Measurements from ENCODE around the gene SUSD4. TPM values are rescaled to one million over a fixed set of nuclear protein-coding genes. Genes with fewer than 3 reads are reported as not detected.

Gene SUSD4
- total and polyA plus RNA-seq, 2 donors (not counting 3 experiments of a cell fraction or from before 2014, with no cell fraction given): not detected

GRCh38 chr1:223258751-223259198 lies 105.2 kb downstream of the SUSD4 start:
- FAIRE-seq (no peak), DNase-seq (ENCODE audit: low read depth, low spot score) (no peak)
- dilution Hi-C loops (cut with MboI; ENCODE audit: extremely low pct_ligation_motif_present, low sequenced_read_pairs) (no loop called here), intact Hi-C loops (cut with micrococcal nuclease) (no loop called here)
- Histone ChIP-seq H3K79me2 (ENCODE audit: control insufficient read depth, insufficient read depth, low read length) (no peaks in the 10 kb centered on the region), H2AFZ (ENCODE audit: low read depth, low read length) (no peak overlapping the region), H3K4me3 (replicated peaks in 1 of 3; ENCODE audit: insufficient read depth in 1 of 3, low read depth in 1 of 3, low read length in 3 of 3) (no peak overlapping the region), H3K4me1 (ENCODE audit: control insufficient read depth, extremely low read depth, insufficient read depth, low read length) (no peaks in the 10 kb centered on the region), H3K27me3 (ENCODE audit: control insufficient read depth in 2 of 2, insufficient read depth in 2 of 2, low read length in 2 of 2) (peaks cover 2 to 3% of the 10 kb centered on the region in 2 experiments), H3K27ac (ENCODE audit: insufficient read depth, low read depth, low read length) (no peak overlapping the region), H3K36me3 (ENCODE audit: control insufficient read depth in 2 of 2, extremely low read depth in 1 of 2, insufficient read depth in 2 of 2, low read length in 2 of 2) (no peaks in the 10 kb centered on the region), H3K4me2 (ENCODE audit: insufficient read depth, low read length) (no peak overlapping the region), H4K20me1 (replicated peaks; ENCODE audit: control insufficient read depth, extremely low read depth, insufficient read depth, low read length) (no peaks in the 10 kb centered on the region), H3K9me3 (replicated peaks; ENCODE audit: control insufficient read depth, insufficient read depth, low read length) (no peaks in the 10 kb centered on the region), H3K9ac (replicated peaks; ENCODE audit: extremely low read depth, insufficient read depth, low read length) (no peak overlapping the region), H3K9me1 (replicated peaks; ENCODE audit: control insufficient read depth, extremely low read depth, insufficient read depth, low read length) (no peaks in the 10 kb centered on the region)
- CTCF ChIA-PET: no interaction called here
- POLR2A ChIA-PET: no interaction called here
- TF ChIP-seq FOS (IDR thresholded peaks at IDR 0.05; ENCODE audit: borderline replicate concordance, insufficient read depth, low read length) (no peak), POLR2A (IDR thresholded peaks at IDR 0.05; ENCODE audit: low read depth, low read length) (no peak), POLR2AphosphoS5 (IDR thresholded peaks at IDR 0.05; ENCODE audit: insufficient read depth, low read depth, low read length) (no peak), GATA2 (IDR thresholded peaks at IDR 0.05; ENCODE audit: insufficient read depth, insufficient read length, low read depth, low read length) (no peak), MYC (IDR thresholded peaks at IDR 0.05; ENCODE audit: low read depth, low read length) (no peak), CTCF (IDR thresholded peaks at IDR 0.05; ENCODE audit: extremely low read depth in 1 of 2, insufficient read depth in 1 of 2, low read depth in 1 of 2, low read length in 2 of 2) (no peak), EZH2 (IDR thresholded peaks at IDR 0.05; ENCODE audit: borderline replicate concordance, low read depth, low read length, severe bottlenecking) (no peak), JUN (IDR thresholded peaks at IDR 0.05; ENCODE audit: borderline replicate concordance, insufficient read depth, insufficient read length, low read depth) (no peak), MAX (IDR thresholded peaks at IDR 0.05; ENCODE audit: insufficient read depth, insufficient read length) (no peak)
- BruUV-seq (replicated peaks): no TSS peak
